ENCODE measurements around the gene SKIC2. TPM values are rescaled to one million over a fixed set of nuclear protein-coding genes. Genes with fewer than 3 reads are reported as not detected.

SKIC2 gene
- total RNA-seq, 3 donors from 2014 or later (not counting 1 experiment from before 2014, with no cell fraction given) = 119 to 184 (median 151) TPM

- 84% methylated on average over 11 of the region's 11 CpGs for WGBS (ENCODE audit: insufficient coverage)
- intact Hi-C loops (cut with micrococcal nuclease) = no loop called here
- Histone ChIP-seq H3K9me3 (ENCODE audit: control insufficient read depth, insufficient read depth, low read length) (no peaks in the 10 kb centered on the region), H3K4me1 (ENCODE audit: control insufficient read depth, insufficient read depth, low read length) (no peaks in the 10 kb centered on the region), H3K27me3 (ENCODE audit: control insufficient read depth, insufficient read depth, low read length) (peaks cover 3% of the 10 kb centered on the region), H3K4me3 (ENCODE audit: low read length) (no peak overlapping the region), H3K27ac (ENCODE audit: low read length) (no peak overlapping the region), H3K36me3 (ENCODE audit: control insufficient read depth, insufficient read depth, low read length) (no peaks in the 10 kb centered on the region)
- Mint-ChIP-seq H3K27me3 (ENCODE audit: low read depth in 2 of 2) (peaks cover 14 to 18% of the 10 kb centered on the region in 2 donors), H3K9me3 (no peaks in the 10 kb centered on the region), H3K27ac (no peak overlapping the region), H3K4me3 (no peak overlapping the region), H3K36me3 (no peaks in the 10 kb centered on the region), H3K4me1 (peaks cover 0 to 8% of the 10 kb centered on the region in 2 donors)
- TF ChIP-seq CTCF (IDR thresholded peaks at IDR 0.05) = no peak
- ATAC-seq (no peak), DNase-seq (no peak)
Measured at GRCh38 chr6:31946370-31946885, 12.5 kb upstream of the SKIC2 start.

GRCh38 chr6:31947070-31947675, 11.8 kb upstream of the SKIC2 start:
- H3K27ac Mint-ChIP-seq = no peak overlapping the region
- no peaks in the 10 kb centered on the region for H3K4me1 ChIP-seq (ENCODE audit: control insufficient read depth, insufficient read depth, low read length)
- no peak for ATAC-seq
- peaks cover 14 to 15% of the 10 kb centered on the region in 2 donors for H3K27me3 Mint-ChIP-seq (ENCODE audit: low read depth in 2 of 2)
- H3K4me1 Mint-ChIP-seq = peaks cover 0 to 8% of the 10 kb centered on the region in 2 donors
- no peaks in the 10 kb centered on the region for H3K36me3 Mint-ChIP-seq
- TF ChIP-seq CTCF (IDR thresholded peaks at IDR 0.05) = no peak
- DNase-seq = no peak
- no peak overlapping the region for H3K27ac ChIP-seq (ENCODE audit: low read length)
- 88% methylated on average over 24 of the region's 24 CpGs for WGBS (ENCODE audit: insufficient coverage)
- peaks cover 3% of the 10 kb centered on the region for H3K27me3 ChIP-seq (ENCODE audit: control insufficient read depth, insufficient read depth, low read length)
- H3K4me3 Mint-ChIP-seq = no peak overlapping the region
- H3K4me3 ChIP-seq (ENCODE audit: low read length) = no peak overlapping the region
- H3K36me3 ChIP-seq (ENCODE audit: control insufficient read depth, insufficient read depth, low read length) = peaks cover 4% of the 10 kb centered on the region
- H3K9me3 ChIP-seq (ENCODE audit: control insufficient read depth, insufficient read depth, low read length) = no peaks in the 10 kb centered on the region
- H3K9me3 Mint-ChIP-seq = no peaks in the 10 kb centered on the region
- intact Hi-C loops (cut with micrococcal nuclease) = no loop called here

GRCh38 chr6:31947864-31948263, 11.1 kb upstream of the SKIC2 start:
- Histone ChIP-seq H3K4me3 (ENCODE audit: low read length) (no peak overlapping the region), H3K4me1 (ENCODE audit: control insufficient read depth, insufficient read depth, low read length) (no peaks in the 10 kb centered on the region), H3K36me3 (ENCODE audit: control insufficient read depth, insufficient read depth, low read length) (peaks cover 8% of the 10 kb centered on the region), H3K27ac (ENCODE audit: low read length) (no peak overlapping the region), H3K27me3 (ENCODE audit: control insufficient read depth, insufficient read depth, low read length) (peaks cover 3% of the 10 kb centered on the region), H3K9me3 (ENCODE audit: control insufficient read depth, insufficient read depth, low read length) (no peaks in the 10 kb centered on the region)
- no peak for DNase-seq
- H3K27me3 Mint-ChIP-seq (ENCODE audit: low read depth in 2 of 2) = peaks cover 9 to 14% of the 10 kb centered on the region in 2 donors
- no peaks in the 10 kb centered on the region for H3K9me3 Mint-ChIP-seq
- peaks cover 0 to 8% of the 10 kb centered on the region in 2 donors for H3K4me1 Mint-ChIP-seq
- no peak overlapping the region for H3K4me3 Mint-ChIP-seq
- TF ChIP-seq CTCF (IDR thresholded peaks at IDR 0.05) = no peak
- H3K36me3 Mint-ChIP-seq = no peaks in the 10 kb centered on the region
- intact Hi-C loops (cut with micrococcal nuclease) = no loop called here
- WGBS (ENCODE audit: insufficient coverage) = 90% methylated on average over 4 of the region's 4 CpGs
- ATAC-seq = no peak
- H3K27ac Mint-ChIP-seq = no peak overlapping the region

DNA sequence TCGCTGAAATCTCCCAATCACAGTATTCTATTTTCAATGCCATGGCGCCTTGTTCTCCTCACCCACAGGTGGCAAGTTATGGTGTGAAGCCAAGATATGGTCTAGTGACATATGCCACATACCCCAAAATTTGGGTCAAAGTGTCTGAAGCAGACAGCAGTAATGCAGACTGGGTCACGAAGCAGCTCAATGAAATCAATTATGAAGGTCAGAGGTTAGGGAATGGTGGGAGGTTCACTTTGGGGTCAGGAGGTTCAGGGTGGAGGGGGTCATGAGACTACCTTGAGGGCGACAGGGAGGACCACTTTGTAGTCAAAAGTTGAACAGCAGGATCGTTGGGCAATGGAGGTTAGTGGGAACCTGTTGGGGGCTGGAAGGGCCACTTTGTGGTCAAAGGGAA, 10.7 kb upstream of the SKIC2 start:
- Mint-ChIP-seq H3K27ac (no peak overlapping the region), H3K4me3 (no peak overlapping the region), H3K4me1 (peaks cover 0 to 8% of the 10 kb centered on the region in 2 donors), H3K27me3 (ENCODE audit: low read depth in 2 of 2) (peaks cover 9 to 14% of the 10 kb centered on the region in 2 donors), H3K36me3 (no peaks in the 10 kb centered on the region), H3K9me3 (no peaks in the 10 kb centered on the region)
- H3K36me3 ChIP-seq (ENCODE audit: control insufficient read depth, insufficient read depth, low read length) = peaks cover 12% of the 10 kb centered on the region
- DNase-seq (no peak), ATAC-seq (no peak)
- H3K27me3 ChIP-seq (ENCODE audit: control insufficient read depth, insufficient read depth, low read length) = peaks cover under 1% of the 10 kb centered on the region
- WGBS (ENCODE audit: insufficient coverage) = 78% methylated on average over 5 of the region's 5 CpGs
- no peaks in the 10 kb centered on the region for H3K9me3 ChIP-seq (ENCODE audit: control insufficient read depth, insufficient read depth, low read length)
- TF ChIP-seq CTCF (IDR thresholded peaks at IDR 0.05) = no peak
- intact Hi-C loops (cut with micrococcal nuclease) = no loop called here
- H3K4me3 ChIP-seq (ENCODE audit: low read length) = no peak overlapping the region
- H3K27ac ChIP-seq (ENCODE audit: low read length) = no peak overlapping the region
- no peaks in the 10 kb centered on the region for H3K4me1 ChIP-seq (ENCODE audit: control insufficient read depth, insufficient read depth, low read length)

All from natural killer cell (primary cell).